K562 (cell line): Measurements from ENCODE around the gene MT1A.

Source experiments
- CTCF ChIP-seq, 3 experiments: IDR thresholded peaks in 2 of 3; conservative IDR thresholded peaks in 1 of 3; 2 replicates each; pipeline ENCODE4 v1.5.1; 2011 to 2012; ENCODE audit warnings: low read length in 3 of 3, mild to moderate bottlenecking in 3 of 3, control low read depth in 2 of 3, improper control_type of control experiment in 1 of 3, inconsistent platforms in 1 of 3, low read depth in 1 of 3, mixed read lengths in 1 of 3, moderate library complexity in 1 of 3; ENCODE audit not compliant: insufficient read depth in 2 of 3
- L3MBTL2 ChIP-seq: fragments of 450-650 bp; IDR thresholded peaks from 2 replicates; pipeline ENCODE4 v1.6.1; 2016; ENCODE audit warnings: mild to moderate bottlenecking, moderate library complexity
- MAX ChIP-seq: sonication (generic); formaldehyde crosslinking; IDR thresholded peaks from 2 replicates; pipeline ENCODE4 v1.9.0; 2022; ENCODE audit warnings: mild to moderate bottlenecking, missing genetic modification reagents
- PATZ1 ChIP-seq: fragments of 250-450 bp; sonication (Bioruptor Pico); IDR thresholded peaks from 2 replicates; pipeline ENCODE4 v1.5.0; 2020; ENCODE audit warnings: mild to moderate bottlenecking, borderline replicate concordance
- ZBTB11 ChIP-seq, 3 experiments: fragments of 200-800 bp in 1 of 3; fragments of 250-450 bp in 1 of 3; fragments of 450-650 bp in 1 of 3; sonication (Bioruptor Pico) in 1 of 3; sonication (Bioruptor generic) in 1 of 3; formaldehyde crosslinking in 1 of 3; IDR thresholded peaks; 2 replicates each; pipeline versions ENCODE4 v1.6.1 to v1.8.0; 2016 to 2022; ENCODE audit warnings: mild to moderate bottlenecking in 2 of 3, missing genetic modification characterization in 2 of 3, missing compliant biosample characterization in 1 of 3, moderate library complexity in 1 of 3
- ZNF77 ChIP-seq: fragments of 250-450 bp; sonication (Bioruptor Pico); IDR thresholded peaks from 2 replicates; pipeline ENCODE4 v1.5.0; 2020

GRCh38 chr16:56625943-56626654 is 12.4 kb upstream of the MT1A start:
- TF ChIP-seq ZBTB11 (CRISPR knock-in tag; IDR thresholded peaks at IDR 0.05) (no peak), CTCF (IDR thresholded peaks at IDR 0.05 in 2 of 3, conservative IDR thresholded peaks at IDR 0.05 in 1 of 3; ENCODE audit: insufficient read depth in 2 of 3, low read depth in 1 of 3, low read length in 3 of 3) (no peak), MAX (no peak), PATZ1 (CRISPR knock-in tag) (no peak), ZNF77 (CRISPR knock-in tag) (no peak), L3MBTL2 (no peak)
